Measurements from ENCODE around the gene TMPRSS4.

The TMPRSS4 gene

DNA sequence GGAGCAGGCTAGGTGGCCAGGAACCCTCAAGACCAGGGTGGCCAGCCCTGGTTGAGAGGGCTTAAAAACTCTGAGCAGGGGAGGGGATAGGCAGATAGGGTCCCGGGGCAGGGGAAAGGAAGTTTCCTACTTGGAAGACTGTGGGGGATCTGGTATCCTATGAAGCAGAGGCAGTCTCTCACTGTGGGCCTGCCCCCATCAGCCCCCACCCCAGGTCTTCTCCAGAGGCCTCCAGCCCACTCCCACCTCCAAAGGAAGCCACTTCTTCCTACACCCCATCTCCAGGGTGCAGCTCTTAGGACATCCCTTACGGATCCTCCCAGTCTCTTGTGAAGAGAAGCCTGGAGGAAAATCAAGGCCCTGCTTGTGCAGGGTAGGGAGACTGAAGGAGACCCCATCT, 59.5 kb downstream of the TMPRSS4 start:
- no peak for DNase-seq (ENCODE audit: low spot score)
- POLR2A ChIA-PET (ENCODE audit: low non-redundant PET), result no interaction called here
- CTCF ChIA-PET, result no interaction called here
- H3K27ac ChIP-seq, result no peak overlapping the region
- TF ChIP-seq, protein P1, sequence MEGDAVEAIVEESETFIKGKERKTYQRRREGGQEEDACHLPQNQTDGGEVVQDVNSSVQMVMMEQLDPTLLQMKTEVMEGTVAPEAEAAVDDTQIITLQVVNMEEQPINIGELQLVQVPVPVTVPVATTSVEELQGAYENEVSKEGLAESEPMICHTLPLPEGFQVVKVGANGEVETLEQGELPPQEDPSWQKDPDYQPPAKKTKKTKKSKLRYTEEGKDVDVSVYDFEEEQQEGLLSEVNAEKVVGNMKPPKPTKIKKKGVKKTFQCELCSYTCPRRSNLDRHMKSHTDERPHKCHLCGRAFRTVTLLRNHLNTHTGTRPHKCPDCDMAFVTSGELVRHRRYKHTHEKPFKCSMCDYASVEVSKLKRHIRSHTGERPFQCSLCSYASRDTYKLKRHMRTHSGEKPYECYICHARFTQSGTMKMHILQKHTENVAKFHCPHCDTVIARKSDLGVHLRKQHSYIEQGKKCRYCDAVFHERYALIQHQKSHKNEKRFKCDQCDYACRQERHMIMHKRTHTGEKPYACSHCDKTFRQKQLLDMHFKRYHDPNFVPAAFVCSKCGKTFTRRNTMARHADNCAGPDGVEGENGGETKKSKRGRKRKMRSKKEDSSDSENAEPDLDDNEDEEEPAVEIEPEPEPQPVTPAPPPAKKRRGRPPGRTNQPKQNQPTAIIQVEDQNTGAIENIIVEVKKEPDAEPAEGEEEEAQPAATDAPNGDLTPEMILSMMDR (conservative IDR thresholded peaks at IDR 0.05; ENCODE audit: low read depth), result no peak

- DNase-seq (ENCODE audit: low spot score), result no peak
- CTCF ChIA-PET, result no interaction called here
- TF ChIP-seq, protein P1 (conservative IDR thresholded peaks at IDR 0.05; ENCODE audit: low read depth), result no peak
These were observed 59.9 kb downstream of the TMPRSS4 start for GRCh38 chr11:118136801-118137200.

GRCh38 chr11:118138839-118139420, 62.1 kb downstream of the TMPRSS4 start:
- CTCF ChIA-PET, result no interaction called here
- POLR2A ChIA-PET (ENCODE audit: low non-redundant PET), result interaction anchor here (0.6 kb wide), 1 partner anchor 850 kb away, joined by 3 read pairs; no protein-coding TSS in a partner anchor
- H3K27ac ChIP-seq, result no peak overlapping the region
- TF ChIP-seq, protein P1 (conservative IDR thresholded peaks at IDR 0.05; ENCODE audit: low read depth), result no peak
- DNase-seq (ENCODE audit: low spot score), result no peak

More at GRCh38 chr11:118136801-118137200, 59.9 kb downstream of the TMPRSS4 start:
- POLR2A ChIA-PET (ENCODE audit: low non-redundant PET), result no interaction called here
- H3K27ac ChIP-seq, result no peak overlapping the region

DNA sequence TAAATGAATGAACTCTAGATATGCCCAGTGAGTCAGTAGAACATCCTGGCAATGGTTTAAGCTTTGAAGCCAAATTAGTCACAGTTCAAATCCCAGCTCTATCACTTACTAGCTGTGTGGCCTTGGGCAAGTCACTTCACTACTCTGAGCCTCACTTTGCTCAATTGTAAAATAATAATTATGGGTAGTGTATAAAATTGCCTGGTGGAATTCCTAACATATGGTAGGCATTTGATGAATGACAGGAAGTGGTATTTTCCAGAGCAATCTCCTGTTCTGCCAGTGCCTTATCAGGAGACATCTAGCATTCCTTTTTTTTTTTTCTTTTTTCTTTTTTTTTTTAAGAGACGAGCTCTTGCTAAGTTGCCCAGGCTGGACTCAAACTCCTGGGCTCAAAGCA, 62.7 kb downstream of the TMPRSS4 start:
- POLR2A ChIA-PET (ENCODE audit: low non-redundant PET), result no interaction called here
- CTCF ChIA-PET, result interaction anchor here (1.7 kb wide), 1 partner anchor 32 kb away, joined by 3 read pairs; no protein-coding TSS in a partner anchor
- DNase-seq (ENCODE audit: low spot score), result no peak
- TF ChIP-seq, protein P1 (conservative IDR thresholded peaks at IDR 0.05; ENCODE audit: low read depth), result no peak
- no peak overlapping the region for H3K27ac ChIP-seq

GRCh38 chr11:118142081-118142480, 65.2 kb downstream of the TMPRSS4 start:
- TF ChIP-seq, protein P1 (conservative IDR thresholded peaks at IDR 0.05; ENCODE audit: low read depth), result no peak
- ChIA-PET POLR2A (ENCODE audit: low non-redundant PET) (no interaction called here), CTCF (interaction anchor here (7.1 kb wide), 1 partner anchor 28 kb away, joined by 47 read pairs; no protein-coding TSS in a partner anchor)
- H3K27ac ChIP-seq, result no peak overlapping the region; the same call in 1 of the 2 replicates
- DNase-seq (ENCODE audit: low spot score), result peak; percentile 75

- DNase-seq (ENCODE audit: low spot score), result no peak
- CTCF ChIA-PET, result interaction anchor here (0.6 to 7.1 kb wide), 2 partner anchors 28 to 220 kb away, joined by 7 to 47 read pairs; no protein-coding TSS in a partner anchor
- POLR2A ChIA-PET (ENCODE audit: low non-redundant PET), result no interaction called here
- TF ChIP-seq, protein P1 (conservative IDR thresholded peaks at IDR 0.05; ENCODE audit: low read depth), result no peak
- H3K27ac ChIP-seq, result no peak overlapping the region
These were observed 65.9 kb downstream of the TMPRSS4 start for GRCh38 chr11:118142809-118143208.
